Stimulated activated CD8-positive, alpha-beta memory T cell treated with anti-CD3 and anti-CD28 coated beads, Interleukin-15, amount 100 ng/mL, for 4 hours (primary cell): ENCODE results near the gene FURIN.
"Not testable (repeated sequence)": the region's sequence is repeated elsewhere in the genome, so short reads cannot be mapped to it uniquely, and the experiment has no call there.

ENCODE experiments used
- DNase-seq, 2 donors: peaks; one replicate each; pipeline ENCODE4 v3.0.0-alpha.2; 2020; ENCODE audit warnings: low read depth in 2 of 2

The FURIN gene

DNA sequence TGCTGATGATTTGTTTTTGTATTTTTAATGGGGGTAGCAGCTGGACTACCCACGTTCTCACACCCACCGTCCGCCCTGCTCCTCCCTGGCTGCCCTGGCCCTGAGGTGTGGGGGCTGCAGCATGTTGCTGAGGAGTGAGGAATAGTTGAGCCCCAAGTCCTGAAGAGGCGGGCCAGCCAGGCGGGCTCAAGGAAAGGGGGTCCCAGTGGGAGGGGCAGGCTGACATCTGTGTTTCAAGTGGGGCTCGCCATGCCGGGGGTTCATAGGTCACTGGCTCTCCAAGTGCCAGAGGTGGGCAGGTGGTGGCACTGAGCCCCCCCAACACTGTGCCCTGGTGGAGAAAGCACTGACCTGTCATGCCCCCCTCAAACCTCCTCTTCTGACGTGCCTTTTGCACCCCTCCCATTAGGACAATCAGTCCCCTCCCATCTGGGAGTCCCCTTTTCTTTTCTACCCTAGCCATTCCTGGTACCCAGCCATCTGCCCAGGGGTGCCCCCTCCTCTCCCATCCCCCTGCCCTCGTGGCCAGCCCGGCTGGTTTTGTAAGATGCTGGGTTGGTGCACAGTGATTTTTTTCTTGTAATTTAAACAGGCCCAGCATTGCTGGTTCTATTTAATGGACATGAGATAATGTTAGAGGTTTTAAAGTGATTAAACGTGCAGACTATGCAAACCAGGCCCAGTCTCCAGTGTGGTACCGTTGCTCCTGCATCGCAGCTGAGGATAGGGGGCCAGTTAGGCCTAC is 14.6 kb downstream of the FURIN start:
- DNase-seq, result no peak

DNA sequence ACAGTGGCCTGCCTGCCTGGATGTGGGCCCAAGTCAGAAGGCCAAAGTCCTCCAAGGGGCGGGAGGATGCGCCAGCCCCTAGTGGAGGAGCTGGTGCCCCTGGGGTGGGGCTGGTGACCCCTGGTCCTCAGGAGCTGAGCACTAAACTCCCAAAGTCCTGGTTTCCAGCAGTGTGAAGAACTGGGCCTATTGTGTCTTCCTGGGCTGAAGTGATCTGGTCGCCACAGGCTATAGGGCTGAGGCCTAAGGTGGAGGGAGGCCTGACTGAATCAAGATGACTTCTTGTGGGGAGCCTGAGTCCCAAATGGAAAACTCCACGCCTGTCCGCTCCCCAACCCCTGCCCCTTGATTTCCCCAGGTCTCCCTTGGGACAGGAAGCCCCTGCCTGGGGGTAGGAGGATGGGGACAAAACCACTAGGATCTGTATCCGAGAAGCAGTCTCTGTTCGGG is 15.2 kb downstream of the FURIN start:
- DNase-seq, result no peak

- no peak for DNase-seq
Measured at GRCh38 chr15:90883976-90884718, 15.8 kb downstream of the FURIN start, which contains the start of gene FES. TSS of gene FES (plus strand) at chr15:90884504. CDS start at chr15:90885046, 542 bp downstream.

DNA sequence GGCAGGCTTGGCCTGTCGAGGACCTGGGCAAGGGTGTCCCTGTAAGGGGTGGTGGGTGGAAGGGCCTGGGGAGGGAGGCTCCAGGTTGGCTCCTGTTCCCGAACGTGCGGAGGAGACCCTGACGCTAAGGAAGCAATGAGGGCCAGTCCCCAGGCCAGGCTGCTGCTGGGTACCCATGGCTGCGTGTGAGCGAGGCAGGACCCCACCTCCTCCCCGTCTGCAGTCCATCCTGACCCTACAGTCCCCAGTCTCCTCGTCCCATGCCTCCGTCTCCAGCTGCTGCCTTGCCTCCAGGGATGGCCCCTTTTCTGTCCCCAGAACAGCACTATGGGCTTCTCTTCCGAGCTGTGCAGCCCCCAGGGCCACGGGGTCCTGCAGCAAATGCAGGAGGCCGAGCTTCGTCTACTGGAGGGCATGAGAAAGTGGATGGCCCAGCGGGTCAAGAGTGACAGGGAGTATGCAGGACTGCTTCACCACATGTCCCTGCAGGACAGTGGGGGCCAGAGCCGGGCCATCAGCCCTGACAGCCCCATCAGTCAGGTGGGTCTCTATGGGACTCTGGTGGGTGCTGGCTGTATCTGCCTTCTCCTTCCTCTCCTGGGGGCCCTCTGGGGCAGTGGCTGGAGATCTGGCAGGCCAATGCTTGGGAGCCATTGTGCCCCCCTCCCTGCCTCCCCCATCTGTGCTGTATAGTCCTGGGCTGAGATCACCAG is 16.5 kb downstream of the FURIN start:
- no peak for DNase-seq

DNA sequence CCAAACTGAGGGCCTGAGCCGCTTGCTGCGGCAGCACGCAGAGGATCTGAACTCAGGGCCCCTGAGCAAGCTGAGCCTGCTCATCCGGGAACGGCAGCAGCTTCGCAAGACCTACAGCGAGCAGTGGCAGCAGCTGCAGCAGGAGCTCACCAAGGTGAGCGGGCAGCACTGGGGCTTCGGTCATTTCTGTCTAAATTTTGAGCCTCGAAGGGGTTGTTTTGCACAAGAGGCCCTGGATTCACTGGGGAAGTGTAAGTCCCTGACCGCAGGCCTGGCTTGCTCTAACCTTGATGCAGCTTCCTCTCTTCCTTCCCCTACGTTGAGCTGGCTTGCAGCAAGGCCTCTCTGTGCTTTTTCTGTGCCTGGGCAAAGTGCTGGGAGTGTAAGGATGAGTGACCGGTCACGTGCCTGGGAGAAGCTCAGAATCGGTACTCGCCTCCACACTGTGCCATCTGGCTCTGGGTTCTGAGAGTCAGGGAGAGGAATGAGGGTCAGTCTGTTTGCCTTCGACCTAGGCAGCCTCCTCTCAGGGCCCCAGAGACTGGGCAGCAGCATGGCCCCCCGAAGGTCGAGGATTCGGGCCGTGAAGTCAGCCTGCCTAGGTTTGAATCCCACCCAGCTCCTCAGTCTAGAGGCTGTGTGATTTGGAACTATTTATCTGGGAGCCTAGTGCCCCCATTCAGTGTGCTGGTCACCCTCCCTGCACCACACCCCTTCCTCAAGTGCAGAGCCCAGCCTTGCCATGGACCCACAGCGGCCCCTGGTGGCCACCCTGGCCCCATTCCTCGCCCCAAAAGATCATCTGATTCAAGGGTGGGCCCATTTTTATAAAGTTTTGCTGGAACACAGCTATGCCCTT is 17.3 kb downstream of the FURIN start:
- DNase-seq, result peak; percentile 52 to 57

DNA sequence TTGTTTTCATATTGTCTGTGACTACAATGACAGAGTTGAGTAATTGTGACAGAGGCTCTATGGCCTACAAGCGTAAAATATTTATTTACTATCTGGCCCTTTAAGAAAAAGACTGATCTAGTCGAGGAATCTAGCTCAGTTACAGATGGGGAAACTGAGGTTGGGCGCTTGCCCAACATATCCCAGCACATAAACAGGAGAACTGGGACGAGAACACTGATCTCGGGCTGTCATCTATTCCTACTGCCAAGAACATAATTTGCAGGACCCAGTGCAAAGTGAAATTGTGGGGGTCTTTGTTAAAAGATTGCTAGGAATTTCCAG is 17.9 kb downstream of the FURIN start:
- DNase-seq, result no peak

GRCh38 chr15:90887037-90887481 is 18.7 kb downstream of the FURIN start:
- no peak for DNase-seq

DNA sequence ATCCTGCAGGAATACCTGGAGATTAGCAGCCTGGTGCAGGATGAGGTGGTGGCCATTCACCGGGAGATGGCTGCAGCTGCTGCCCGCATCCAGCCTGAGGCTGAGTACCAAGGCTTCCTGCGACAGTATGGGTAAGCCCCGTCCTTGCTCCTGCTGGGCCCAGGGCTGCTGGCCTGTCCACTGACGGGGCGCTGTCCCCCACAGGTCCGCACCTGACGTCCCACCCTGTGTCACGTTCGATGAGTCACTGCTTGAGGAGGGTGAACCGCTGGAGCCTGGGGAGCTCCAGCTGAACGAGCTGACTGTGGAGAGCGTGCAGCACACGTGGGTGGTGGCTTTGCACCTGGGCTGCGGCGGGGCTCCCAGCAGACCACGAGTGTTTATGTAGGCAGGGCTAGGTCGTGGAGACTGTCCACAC is 20.9 kb downstream of the FURIN start:
- DNase-seq, result no peak

DNA sequence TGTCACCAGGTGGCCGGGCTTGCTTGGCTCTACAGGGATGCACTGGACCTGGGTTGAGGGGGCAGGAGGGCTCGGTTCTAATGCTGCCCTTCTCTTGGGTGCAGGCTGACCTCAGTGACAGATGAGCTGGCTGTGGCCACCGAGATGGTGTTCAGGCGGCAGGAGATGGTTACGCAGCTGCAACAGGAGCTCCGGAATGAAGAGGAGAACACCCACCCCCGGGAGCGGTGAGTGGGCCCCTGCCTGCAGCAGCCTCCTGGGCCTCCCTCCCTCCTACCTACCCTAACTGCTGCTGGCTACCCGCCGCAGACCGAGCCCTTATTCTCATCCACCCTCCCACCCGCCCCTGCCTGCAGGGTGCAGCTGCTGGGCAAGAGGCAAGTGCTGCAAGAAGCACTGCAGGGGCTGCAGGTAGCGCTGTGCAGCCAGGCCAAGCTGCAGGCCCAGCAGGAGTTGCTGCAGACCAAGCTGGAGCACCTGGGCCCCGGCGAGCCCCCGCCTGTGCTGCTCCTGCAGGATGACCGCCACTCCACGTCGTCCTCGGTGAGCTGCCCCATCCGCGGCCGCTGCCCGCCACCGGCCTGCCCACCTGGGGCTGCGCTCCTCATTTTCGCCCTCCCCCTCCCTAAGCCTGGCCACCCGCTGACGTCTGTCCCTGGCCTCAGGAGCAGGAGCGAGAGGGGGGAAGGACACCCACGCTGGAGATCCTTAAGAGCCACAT is 21.5 kb downstream of the FURIN start:
- DNase-seq, result no peak

- DNase-seq, result no peak
Measured at GRCh38 chr15:90890839-90891238, 22.5 kb downstream of the FURIN start.

- DNase-seq, result no peak
Measured at GRCh38 chr15:90891346-90891949, 23.1 kb downstream of the FURIN start.

- DNase-seq, result no peak
Measured at GRCh38 chr15:90892023-90892422, 23.6 kb downstream of the FURIN start.

GRCh38 chr15:90892498-90893174 is 24.2 kb downstream of the FURIN start:
- DNase-seq, result no peak

GRCh38 chr15:90893175-90894090 is 25.0 kb downstream of the FURIN start:
- no peak for DNase-seq

GRCh38 chr15:90895571-90896117 is 27.3 kb downstream of the FURIN start:
- DNase-seq, result no peak

DNA sequence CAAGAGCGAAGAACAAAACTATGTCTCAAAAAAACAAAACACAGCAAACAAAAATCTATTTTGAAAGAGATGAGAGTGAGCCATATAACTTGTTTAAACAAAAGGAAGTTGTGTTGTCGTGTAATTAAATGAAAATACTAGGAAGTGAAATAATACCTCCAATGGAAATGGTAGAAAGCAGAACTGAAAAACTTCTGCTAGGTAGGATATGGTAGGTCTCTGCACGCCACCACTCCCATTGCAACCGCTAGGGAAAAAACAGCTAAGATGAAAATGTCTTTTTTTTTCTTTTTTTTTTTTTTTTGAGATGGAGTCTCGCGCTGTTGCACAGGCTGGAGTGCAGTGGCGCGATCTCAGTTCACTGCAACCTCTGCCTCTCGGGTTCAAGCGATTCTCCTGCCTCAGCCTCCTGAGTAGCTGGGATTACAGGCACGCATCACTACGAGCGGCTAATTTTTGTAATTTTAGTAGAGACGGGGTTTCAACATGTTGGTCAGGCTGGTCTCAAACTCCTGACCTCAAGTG is 28.8 kb downstream of the FURIN start:
- not testable (repeated sequence) for DNase-seq

DNA sequence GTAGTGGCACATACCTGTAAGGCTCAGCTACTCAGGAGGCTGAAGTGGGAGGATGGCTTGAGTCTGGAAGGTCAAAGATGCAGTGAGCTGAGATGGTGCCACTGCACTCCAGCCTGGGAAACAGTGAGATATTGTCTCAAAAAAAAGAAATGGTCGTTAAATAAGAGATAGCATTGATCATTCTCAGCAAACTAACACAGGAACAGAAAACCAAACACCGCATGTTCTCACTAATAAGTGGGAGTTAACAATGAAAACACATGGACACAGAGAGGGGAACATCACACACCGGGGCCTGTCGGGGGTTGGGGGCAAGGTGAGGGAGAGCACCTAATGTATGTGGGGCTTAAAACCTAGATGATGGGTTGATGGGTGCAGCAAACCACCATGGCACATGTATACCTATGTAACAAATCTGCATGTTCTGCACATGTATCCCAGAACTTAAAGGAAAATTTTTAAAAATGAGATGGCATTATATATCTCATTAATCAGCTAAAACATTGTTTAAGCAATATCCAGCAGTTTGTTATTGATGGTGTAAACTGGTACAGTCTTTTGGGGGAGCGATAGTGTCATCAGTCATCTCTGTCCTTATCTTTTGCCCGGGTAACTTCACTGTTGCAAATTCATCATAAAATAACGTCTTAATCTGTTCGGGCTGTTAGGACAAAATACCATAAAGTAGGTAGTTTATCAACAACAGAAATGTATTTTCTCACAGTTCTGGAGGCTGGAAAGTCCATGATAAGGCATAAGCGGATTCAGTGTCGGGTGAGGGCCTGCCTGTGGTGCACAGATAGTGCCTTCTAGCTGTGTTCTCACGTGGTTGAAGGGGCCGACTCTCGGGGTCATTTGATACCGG is 33.0 kb downstream of the FURIN start:
- DNase-seq, result no peak
